Measurements from ENCODE around the gene SLC25A51.

The SLC25A51 gene

DNA sequence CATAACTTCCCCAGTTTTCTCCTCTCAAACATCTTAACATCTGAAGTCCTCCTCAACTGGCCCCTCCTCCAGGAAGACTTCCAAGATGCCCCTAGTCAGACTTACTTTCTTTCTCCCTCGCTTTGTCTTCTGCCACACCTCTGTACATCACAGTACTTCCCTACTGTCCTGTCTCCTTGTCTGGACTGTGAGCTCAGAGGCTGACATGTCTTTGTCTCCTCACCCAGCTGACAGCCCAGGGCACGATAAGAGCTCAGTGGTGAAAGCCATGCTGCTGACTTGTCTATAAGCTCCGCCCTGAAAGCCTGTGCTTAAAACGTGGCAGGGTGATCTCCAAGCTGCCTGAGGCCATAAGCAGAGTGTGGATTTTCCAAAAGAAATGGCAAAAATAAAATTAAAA is 33.0 kb upstream of the SLC25A51 start:
- ATAC-seq = no peak

DNA sequence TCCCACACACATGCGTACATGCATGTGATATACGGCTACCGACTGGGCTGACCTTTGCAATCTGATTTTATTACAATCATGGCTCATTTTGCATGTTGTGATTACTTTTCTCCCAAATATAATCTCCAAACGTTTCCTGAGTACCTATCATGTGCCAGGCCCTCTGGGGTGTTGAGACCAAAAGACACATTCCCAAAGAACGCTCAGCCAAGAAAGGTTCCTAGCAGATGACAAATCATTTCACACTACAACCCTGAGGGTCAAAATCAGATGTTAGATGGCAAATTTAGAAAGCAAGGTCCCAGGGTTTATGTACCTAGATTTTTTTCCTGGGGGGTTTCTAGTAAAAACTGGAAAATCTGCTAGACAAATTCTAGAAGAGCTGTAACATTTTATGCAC is 32.4 kb upstream of the SLC25A51 start:
- no peak for ATAC-seq

DNA sequence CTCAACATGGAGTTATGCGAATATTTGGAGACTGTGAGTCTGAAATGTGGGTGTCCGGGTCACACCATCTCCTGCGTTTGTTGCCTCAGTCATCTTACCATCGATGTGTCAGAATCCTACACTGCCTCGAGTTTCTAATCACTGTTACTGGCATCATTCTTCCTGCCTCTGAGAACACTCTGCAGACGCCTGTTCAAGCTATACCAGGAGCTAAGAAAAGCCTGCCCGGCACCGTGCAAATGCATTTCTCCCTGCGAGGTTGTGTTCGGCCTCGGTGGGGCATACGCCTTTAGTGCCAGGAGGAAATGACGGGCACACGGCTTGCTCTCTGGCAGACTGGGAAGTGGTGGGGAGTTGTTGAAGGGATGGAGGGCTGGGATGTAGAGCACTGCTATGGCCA is 31.2 kb upstream of the SLC25A51 start:
- no peak for ATAC-seq

DNA sequence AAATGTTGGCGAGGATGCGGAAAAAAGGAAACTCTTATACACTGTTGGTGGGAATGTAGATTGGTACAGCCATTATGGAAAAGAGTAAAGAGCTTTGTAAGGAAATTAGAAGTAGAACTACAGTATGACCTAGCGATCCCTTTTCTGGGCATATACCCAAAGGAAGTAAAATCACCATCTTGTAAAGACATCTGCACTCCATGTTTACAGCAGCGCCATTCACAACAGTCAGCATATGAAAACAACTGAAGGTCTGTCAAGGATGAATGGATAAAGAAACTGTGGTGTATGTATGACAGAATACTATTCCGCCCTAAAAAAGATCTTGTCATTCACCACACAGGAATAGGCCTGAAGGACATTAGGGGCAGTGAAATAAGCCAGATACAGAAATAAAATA is 27.7 kb upstream of the SLC25A51 start:
- ATAC-seq = no peak

DNA sequence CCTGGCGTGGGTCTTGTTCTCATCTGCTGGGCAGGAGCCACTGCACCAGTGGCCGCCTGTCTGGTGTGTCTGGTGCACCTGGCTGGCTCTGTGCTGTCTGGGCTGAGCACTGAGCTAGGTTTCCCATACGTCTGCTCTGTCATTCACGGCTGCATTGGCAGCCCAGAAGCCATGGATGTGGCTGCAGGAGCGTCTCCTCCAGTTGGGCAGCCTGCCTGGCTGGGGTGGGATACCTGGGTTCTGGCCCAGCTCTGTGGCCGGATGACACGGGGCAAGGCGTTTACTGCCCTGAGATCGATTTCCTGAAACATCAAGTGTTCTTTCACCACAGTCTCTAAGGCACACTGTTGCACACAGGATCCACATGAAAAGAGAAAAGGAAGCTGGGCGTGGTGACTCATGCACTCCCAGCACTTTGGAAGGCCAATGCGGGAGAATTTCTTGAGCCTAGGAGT is 25.5 kb upstream of the SLC25A51 start:
- ATAC-seq = no peak

DNA sequence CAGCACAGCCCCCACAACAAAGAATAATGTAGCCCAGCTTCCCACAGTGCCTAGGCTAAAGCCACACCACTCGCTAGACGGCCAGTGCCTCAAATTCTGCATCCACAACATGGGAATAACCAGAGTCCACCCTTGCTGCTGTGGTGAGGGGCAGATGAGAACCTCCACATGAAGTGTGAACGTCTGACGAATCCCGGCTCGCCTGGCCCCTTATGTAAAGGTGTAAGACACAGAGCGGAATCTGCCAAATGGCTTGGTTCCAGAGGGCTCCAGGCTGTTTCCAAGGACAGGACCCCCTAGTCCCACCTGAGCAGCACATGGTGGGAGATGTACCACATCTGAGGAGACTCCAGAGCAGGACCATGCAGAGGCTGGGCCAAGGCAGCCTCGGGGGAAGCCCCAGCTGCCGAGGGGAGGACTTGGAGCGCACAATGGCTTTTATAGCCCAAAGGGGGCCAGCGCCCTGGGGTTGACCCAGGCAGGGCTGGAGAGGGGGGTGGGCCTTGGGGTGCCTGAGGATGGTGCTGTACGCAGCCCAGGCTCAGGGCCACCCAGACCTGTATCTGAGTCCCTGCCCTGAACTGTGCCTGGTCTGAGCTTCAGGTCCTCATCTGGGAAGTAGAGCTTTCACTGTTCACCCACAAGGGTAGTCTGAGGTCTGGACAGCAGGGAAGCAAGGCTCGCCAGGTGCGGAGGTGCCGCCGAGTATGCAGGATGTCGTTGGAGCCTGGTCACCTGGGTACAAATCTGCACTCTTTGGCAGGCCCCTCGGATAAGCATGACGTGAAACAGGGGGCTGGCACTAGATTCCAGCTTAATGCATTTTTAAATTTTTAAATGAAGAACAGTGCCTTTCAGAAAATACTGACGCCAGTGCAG is 24.9 kb upstream of the SLC25A51 start:
- ATAC-seq = no peak

DNA sequence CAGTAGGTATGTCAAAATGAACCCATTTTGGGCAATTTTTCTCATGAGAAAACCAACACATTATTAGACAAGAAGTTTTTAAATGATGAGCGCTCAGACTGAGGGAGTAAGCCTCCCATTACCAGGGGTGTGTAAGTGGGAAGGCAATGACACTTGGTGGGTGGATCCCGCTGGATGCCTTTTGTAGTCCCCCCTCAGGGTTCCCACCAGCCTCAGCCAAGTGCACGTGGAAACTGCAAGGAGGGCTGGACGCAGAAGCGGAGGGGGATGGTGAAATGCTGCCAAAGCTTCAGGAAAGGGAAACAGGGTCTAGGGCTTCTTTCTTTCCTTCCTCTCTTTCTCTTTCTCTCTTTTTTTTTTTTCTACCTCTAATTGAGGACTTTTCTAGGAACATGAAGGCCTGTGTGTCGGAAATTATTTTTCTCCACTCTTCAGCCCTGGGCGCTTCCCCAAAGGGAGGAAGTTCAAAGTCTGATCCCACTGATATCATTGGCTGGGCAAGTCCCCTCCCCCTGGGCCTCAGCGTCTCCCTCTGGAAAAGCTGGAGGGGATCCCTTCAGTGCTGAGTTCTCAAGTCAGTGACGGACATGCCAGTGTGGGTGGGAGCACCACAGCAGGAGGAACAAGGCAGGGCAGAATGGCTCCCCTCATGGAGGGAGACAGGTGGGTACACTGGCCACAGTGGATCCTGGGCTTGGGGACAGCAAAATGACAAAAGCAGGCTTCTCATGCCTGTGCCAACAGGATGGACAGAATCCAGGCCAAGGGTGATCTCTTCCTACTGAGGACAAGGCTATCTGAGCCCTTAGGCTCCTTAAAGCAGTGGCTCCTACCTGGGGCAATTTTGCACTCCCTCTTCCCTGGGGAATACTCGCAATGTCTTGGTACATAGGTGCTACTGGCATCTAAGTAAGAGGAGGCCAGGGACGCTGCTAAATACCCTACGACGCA is 23.9 kb upstream of the SLC25A51 start:
- no peak for ATAC-seq

DNA sequence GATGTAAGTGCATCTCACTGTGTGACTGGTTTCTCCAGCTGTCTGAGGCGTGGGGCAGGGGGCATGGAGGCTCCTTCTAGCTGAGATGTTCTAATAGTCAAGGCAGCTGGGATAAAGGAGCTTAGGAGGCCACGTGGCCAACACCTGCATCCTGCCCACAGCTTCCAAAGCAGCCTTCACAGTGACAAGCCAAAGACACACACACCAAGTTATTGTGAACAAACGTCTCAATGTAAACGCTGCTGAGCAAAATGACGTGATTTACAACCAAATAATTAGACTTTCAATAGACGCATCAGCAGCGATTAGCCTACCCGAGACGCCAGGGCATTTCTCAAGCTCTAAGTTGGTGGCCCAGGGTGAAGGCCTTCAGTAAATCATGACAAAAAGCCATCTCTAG is 23.2 kb upstream of the SLC25A51 start:
- no peak for ATAC-seq

DNA sequence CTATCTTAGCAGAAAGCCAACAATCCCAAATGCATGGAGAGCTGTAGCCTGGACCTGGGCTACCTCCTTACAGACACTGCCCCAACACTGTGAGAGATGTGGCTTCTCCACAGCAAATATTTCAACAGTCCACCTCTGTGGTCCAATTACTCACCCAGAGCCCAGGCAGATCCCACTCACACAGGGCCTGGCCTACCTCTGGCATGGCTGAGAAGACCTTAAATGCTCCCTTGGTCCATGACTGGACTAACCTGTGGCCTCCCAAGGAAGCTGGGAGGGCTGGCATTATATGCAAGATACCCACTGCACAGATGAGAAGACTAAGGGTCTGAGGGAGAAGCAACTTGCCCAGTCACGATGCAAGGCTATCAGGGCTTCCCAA is 22.8 kb upstream of the SLC25A51 start:
- ATAC-seq = no peak

DNA sequence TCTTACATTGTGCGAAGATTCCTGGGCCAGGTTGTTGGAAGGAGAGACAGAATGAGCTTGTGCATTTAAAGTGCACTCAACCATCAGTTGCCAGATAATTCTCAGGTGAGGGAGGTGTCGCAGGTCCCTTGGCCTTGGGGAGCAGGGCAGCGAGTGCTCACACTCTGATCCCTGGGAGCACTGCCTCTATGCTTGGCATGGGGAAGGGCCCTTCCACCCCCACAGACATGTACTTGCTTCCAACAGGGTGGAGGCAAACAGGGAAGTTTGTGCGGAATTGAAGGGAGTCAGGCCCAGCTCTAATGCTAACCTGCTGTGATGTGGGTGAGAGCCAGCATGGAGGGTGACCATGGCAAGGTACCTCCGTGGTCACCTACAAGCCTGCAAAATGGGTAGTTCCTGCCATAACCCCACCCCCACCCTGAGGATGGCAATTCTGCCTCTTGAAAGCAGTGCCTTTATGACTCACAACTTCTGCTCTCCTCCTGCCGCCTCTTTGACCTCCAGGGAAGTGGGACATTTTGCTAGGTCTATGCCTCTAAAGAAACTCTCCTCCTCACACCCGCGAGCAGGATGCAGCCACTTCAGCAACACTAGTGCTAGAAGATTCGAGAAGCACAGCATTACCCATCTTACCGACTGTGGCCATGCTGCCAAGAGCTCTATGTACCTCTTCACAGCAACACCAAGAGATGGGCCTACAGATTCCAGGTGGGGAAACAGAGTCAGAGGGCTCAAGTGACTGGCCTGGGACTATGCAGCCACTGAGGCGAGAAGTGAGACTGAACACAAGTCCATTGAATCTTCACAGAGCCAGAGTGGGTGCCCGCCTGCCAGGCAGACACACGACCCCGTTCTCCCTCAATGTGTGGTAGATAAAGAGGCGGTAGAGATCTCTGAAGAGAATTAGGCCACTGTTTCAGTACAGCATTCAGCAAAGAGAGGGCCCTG is 22.1 kb upstream of the SLC25A51 start:
- ATAC-seq = no peak

DNA sequence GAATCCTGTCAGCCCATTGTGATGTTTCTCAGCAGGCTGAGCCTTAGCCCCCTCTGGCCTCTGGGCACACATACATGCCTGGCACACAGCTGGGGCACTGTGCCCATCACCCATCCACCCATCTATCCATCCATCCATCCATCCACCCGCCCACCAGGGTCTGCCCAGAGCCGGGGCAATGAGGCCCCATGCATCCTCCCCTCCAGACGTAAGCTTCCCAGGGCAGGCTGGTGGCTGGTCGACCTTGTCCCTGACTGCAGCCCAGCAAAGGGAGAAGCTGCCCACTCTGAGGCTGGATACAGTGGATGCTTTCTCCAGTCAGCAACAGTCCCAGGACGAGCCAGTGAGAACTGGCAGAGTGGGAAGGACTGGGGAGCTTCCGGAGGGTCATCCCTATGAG is 21.1 kb upstream of the SLC25A51 start:
- no peak for ATAC-seq

DNA sequence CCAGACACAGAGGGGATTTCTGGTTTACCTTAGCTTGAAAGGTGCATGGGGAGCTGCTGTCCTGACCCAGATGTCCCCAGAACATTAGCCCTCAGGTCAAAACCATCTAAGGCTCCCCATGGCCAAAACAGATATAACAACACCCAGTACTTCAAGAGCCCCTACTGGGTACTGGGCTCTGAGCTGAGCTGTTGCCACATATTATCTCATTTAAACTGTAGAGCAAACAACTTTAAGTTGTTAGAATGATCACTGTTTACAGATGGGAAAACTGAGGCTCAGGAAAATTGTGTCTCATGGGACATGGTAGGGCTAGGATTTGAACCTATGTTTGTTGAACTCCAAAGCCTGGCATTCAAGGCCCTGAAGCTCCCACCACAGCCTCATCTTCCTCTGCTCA is 20.6 kb upstream of the SLC25A51 start:
- no peak for ATAC-seq

DNA sequence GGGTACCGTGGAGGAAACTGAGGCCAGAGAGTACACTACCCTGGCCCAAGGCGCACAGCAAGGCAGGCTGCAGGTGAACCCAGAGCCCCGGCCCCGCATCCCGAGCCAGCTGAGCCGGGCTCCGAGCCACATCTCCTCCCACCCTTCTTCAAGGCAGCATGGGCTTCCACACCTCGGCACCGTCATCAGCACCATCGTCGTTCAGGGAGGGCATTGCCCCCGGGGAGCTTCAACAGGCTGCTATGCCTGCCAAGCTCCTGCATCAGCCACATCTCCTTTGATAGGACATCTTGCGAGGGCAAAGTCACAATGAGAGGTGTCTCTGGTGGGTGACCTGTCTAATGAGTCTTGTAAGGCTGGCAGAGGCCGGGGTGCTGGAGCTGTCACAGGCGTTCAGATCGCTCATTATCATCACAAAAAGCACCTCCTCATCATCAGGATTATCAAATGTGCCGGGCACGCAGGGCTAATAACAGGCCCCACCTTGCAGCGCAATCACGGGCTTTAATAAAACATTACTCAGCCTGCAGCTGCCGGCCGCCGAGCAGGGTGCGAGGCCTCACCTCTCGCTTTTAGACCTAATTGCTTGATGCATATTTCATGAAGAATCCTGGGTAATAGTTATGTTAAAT is 20.0 kb upstream of the SLC25A51 start:
- ATAC-seq = no peak

DNA sequence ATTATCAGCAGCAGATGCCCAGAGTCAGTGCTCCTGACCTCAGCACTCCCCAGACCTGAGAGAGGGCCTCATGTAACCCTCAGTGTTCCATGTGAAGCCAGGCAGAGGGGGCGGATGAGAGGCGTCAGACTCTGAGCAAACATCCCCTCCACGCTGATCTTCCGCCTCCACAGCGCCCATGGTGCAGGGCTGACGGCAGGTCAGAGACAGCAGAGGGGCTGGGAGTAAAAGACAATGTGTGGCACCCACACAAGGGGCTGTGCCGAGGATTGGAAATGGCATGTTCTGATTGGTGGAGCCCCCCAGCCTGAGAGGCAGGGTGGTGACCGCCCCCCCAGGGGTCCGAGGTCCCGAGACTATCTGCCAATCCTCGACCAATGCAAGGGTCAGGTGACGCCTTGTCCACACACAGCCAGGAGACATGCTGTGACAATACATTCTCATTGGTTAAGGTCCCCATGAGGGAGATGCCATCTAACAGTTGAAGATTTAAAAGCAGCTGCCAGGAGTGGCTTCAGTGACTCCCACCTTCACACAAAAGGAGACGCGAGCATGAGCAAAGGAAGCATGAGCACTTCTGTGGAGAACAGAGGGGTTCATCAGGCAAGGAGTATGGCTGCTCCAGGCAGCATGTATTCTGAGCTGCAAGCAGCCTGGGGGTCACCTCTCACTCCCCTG is 19.3 kb upstream of the SLC25A51 start:
- ATAC-seq = no peak

DNA sequence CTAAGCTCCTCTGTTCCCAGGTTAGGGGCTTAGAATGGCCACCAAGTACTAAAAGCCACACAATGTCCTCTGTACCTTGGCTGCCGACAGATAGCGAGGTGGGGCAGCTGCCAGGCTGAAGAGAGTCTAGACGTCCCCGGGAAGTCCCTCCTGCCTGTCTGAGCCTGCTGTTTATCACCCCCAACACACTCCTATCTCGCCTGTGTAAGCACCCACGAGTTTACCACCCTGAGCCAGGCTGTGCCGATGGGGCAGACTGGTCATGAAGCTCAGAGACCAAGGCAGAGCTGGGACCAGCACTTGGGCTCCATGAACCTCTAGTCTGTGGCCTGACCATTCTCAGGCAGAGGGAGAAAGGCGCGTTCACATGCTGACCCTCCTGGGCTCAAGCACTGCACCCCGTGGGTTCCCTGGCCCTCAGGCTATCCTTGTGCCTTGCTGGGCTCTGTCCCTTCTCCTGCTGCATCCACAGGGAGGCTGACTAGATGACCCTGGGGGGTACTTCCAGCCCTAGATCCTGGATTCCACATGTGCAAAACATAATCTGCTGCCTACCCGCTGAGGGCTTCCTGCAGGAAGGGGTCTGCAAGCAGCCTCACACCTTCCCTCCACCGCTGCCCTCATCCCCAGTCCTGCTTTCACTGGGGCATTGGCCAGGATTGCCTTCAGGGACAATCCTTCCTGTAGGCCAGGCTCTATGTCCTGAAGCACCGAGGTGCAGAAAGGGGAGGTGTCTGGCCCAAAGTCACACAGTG is 18.6 kb upstream of the SLC25A51 start:
- no peak for ATAC-seq

DNA sequence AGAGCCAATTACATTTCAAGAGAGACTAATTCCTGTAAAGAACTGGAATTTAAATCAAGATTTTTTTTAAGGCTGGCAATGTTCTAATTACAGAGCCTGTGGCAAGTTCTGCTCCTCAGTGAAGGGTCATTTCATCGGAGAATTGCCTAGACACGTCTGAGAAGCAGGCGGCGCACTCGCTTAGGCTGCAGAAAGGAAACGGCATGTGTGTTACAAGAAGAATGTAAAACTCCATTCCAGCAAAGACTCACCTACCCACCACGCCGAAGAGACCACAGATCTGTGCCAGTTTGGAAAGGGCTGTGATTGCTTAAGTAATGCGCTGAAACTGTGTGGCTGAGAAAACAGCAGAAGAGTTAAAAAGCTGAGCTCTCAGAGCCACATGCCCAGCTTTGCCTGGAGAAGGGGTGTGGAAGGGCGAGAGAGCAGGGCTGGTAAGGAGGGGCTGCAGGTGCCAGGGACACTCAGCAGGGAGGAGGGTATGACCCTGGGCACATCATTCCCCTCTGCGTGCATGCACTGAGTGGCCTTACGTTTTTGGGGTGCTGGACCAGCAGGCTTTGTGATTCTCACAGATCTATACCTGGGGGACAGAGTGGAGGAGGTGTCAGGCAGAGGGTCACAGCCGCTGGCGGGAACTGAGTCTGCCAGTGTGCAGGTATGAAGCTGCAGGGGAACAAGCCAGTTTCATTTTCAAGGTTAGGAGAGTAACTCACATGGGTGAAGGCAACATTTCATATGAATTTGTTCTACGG is 17.8 kb upstream of the SLC25A51 start:
- ATAC-seq = no peak

DNA sequence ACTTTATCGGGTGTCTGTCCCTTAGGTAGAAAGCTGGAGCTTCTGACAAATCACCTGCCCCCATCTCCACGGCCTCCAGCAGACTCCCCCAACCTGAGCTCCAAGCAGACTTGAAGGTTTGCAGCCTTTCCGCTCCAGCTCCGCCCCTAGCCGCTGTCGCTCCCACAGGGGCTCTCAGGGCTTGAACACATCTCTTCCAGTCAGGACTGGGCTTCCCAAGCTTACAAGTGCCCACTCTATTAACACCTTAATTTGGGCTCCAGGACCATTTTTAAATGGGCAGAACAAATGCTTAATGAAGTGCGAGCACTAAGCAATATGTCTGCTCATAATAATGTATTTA is 17.2 kb upstream of the SLC25A51 start:
- ATAC-seq = no peak

DNA sequence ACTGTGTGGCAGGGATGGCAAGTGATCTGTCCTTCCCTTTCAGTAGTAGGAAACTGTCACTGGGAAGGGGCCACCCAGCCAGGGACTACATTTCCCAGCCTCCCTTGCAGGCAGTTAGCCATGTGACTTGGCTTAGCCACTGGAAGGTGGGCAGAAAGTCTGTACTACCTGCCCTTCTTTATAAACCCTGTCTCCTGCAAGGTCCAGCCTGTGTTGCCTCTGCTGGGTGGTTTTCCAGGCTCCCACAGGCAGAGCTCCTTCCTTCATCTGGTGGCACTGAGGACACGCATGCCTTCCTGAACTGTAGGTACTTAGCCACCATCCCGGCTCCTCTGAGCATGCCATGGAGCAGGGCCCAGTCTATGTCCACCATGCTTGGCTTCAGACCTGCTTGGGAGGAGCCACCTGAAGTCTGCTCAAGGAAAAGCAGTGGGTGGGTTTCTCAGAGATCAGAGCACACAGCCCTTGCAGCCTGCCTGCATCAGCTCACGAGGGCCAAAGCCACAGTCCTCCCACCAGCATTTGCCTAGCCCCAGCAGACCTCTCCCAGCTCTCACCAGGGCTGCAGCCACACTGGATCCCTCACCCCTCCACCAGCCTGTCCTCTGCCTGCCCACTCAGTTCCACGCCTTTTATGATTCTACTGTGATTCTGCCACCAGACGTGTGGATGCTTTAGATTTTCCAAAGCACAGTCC is 16.7 kb upstream of the SLC25A51 start:
- ATAC-seq = no peak

DNA sequence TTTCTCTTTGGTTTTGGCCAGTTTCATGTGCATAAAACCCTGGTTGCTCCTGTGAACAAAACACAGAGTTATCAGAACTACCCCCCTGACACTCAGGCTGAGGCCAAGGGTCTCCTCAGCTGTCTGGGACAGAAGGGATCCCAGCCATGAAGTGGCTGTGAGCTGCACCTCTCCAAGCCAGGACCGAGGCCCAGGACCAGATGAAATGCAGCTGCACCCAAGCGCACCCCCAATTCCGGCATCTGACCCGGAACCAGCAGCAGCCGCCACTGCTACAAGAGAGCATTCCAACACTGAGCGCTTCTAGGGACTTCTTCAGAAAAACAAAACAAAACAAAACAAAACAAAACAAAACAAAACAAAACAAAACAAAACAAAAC is 16.0 kb upstream of the SLC25A51 start:
- no peak for ATAC-seq
